WTC11 (cell line): ENCODE results near the gene AGFG2.

Experiments
- CREB1 ChIP-seq: sonication (generic); formaldehyde crosslinking; IDR thresholded peaks from 2 replicates; pipeline ENCODE4 v1.8.0; 2023; ENCODE audit warnings: mild to moderate bottlenecking, missing genetic modification reagents
- ESRRA ChIP-seq: sonication (generic); formaldehyde crosslinking; IDR thresholded peaks from 2 replicates; pipeline ENCODE4 v1.8.1; 2022; ENCODE audit warnings: mild to moderate bottlenecking, missing genetic modification reagents, borderline replicate concordance
- ETV6 ChIP-seq: sonication (generic); formaldehyde crosslinking; IDR thresholded peaks from 2 replicates; pipeline ENCODE4 v1.8.1; 2022; ENCODE audit warnings: mild to moderate bottlenecking, missing genetic modification reagents
- FOXP1 ChIP-seq: sonication (generic); formaldehyde crosslinking; IDR thresholded peaks from 2 replicates; pipeline ENCODE4 v1.8.0; 2022; ENCODE audit warnings: missing genetic modification reagents, mild to moderate bottlenecking, moderate library complexity, borderline replicate concordance
- PRRX2 ChIP-seq: fragments of 250-450 bp; sonication (Bioruptor Pico); IDR thresholded peaks from 2 replicates; pipeline ENCODE4 v1.8.0; 2021; ENCODE audit warnings: mild to moderate bottlenecking
- TCF7 ChIP-seq: sonication (generic); formaldehyde crosslinking; IDR thresholded peaks from 2 replicates; pipeline ENCODE4 v1.8.0; 2022; ENCODE audit warnings: mild to moderate bottlenecking, low read depth, missing genetic modification reagents, moderate library complexity
- ZNF121 ChIP-seq: sonication (generic); formaldehyde crosslinking; IDR thresholded peaks from 2 replicates; pipeline ENCODE4 v1.8.0; 2023; ENCODE audit warnings: missing genetic modification reagents
- TF ChIP-seq, protein P1 (sequence below): sonication (generic); formaldehyde crosslinking; IDR thresholded peaks from 2 replicates; pipeline ENCODE4 v1.8.1; 2022; ENCODE audit warnings: mild to moderate bottlenecking, missing genetic modification reagents, moderate library complexity, borderline replicate concordance
- TF ChIP-seq, protein P2 (sequence below): fragments of 200-600 bp; IDR thresholded peaks from 2 replicates; pipeline ENCODE4 v1.8.0; 2022; ENCODE audit warnings: antibody characterized with exemption
- TF ChIP-seq, protein P3 (sequence below): sonication (generic); formaldehyde crosslinking; conservative IDR thresholded peaks from 2 replicates; pipeline ENCODE4 v1.8.1; 2022; ENCODE audit warnings: mild to moderate bottlenecking, missing genetic modification reagents
- TF ChIP-seq, protein P4 (sequence below): sonication (generic); formaldehyde crosslinking; IDR thresholded peaks from 2 replicates; pipeline ENCODE4 v1.8.1; 2022; ENCODE audit warnings: low read depth, missing genetic modification reagents, borderline replicate concordance
- TF ChIP-seq, protein P5 (sequence below): sonication (generic); formaldehyde crosslinking; IDR thresholded peaks from 2 replicates; pipeline ENCODE4 v1.8.1; 2023; ENCODE audit warnings: mild to moderate bottlenecking, moderate library complexity, missing genetic modification reagents

DNA sequence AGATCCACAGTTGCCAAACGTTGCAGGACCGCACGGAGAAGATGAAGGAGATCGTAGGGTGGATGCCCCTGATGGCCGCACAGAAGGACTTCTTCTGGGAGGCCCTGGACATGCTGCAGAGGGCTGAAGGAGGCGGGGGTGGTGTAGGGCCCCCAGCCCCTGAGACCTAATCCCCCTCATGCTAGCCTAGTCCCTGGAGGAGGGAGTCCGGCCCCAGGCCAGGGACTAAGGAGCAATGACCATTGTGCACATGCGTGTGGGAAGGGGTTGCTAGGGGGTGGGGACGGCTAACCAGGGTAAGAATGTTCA, 61.7 kb downstream of the AGFG2 start:
- TF ChIP-seq ZNF121 (CRISPR knock-in tag) (no peak), ESRRA (no peak), FOXP1 (CRISPR knock-in tag) (no peak), PRRX2 (CRISPR knock-in tag) (no peak), TCF7 (no peak), CREB1 (CRISPR knock-in tag) (no peak), ETV6 (CRISPR knock-in tag) (no peak)
- TF ChIP-seq, protein P1, sequence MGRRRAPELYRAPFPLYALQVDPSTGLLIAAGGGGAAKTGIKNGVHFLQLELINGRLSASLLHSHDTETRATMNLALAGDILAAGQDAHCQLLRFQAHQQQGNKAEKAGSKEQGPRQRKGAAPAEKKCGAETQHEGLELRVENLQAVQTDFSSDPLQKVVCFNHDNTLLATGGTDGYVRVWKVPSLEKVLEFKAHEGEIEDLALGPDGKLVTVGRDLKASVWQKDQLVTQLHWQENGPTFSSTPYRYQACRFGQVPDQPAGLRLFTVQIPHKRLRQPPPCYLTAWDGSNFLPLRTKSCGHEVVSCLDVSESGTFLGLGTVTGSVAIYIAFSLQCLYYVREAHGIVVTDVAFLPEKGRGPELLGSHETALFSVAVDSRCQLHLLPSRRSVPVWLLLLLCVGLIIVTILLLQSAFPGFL, result no peak
- TF ChIP-seq, protein P2, sequence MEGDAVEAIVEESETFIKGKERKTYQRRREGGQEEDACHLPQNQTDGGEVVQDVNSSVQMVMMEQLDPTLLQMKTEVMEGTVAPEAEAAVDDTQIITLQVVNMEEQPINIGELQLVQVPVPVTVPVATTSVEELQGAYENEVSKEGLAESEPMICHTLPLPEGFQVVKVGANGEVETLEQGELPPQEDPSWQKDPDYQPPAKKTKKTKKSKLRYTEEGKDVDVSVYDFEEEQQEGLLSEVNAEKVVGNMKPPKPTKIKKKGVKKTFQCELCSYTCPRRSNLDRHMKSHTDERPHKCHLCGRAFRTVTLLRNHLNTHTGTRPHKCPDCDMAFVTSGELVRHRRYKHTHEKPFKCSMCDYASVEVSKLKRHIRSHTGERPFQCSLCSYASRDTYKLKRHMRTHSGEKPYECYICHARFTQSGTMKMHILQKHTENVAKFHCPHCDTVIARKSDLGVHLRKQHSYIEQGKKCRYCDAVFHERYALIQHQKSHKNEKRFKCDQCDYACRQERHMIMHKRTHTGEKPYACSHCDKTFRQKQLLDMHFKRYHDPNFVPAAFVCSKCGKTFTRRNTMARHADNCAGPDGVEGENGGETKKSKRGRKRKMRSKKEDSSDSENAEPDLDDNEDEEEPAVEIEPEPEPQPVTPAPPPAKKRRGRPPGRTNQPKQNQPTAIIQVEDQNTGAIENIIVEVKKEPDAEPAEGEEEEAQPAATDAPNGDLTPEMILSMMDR, result no peak
- TF ChIP-seq, protein P3, sequence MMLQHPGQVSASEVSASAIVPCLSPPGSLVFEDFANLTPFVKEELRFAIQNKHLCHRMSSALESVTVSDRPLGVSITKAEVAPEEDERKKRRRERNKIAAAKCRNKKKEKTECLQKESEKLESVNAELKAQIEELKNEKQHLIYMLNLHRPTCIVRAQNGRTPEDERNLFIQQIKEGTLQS (CRISPR knock-in tag), result no peak
- TF ChIP-seq, protein P4, sequence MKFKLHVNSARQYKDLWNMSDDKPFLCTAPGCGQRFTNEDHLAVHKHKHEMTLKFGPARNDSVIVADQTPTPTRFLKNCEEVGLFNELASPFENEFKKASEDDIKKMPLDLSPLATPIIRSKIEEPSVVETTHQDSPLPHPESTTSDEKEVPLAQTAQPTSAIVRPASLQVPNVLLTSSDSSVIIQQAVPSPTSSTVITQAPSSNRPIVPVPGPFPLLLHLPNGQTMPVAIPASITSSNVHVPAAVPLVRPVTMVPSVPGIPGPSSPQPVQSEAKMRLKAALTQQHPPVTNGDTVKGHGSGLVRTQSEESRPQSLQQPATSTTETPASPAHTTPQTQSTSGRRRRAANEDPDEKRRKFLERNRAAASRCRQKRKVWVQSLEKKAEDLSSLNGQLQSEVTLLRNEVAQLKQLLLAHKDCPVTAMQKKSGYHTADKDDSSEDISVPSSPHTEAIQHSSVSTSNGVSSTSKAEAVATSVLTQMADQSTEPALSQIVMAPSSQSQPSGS (CRISPR knock-in tag), result no peak
- TF ChIP-seq, protein P5, sequence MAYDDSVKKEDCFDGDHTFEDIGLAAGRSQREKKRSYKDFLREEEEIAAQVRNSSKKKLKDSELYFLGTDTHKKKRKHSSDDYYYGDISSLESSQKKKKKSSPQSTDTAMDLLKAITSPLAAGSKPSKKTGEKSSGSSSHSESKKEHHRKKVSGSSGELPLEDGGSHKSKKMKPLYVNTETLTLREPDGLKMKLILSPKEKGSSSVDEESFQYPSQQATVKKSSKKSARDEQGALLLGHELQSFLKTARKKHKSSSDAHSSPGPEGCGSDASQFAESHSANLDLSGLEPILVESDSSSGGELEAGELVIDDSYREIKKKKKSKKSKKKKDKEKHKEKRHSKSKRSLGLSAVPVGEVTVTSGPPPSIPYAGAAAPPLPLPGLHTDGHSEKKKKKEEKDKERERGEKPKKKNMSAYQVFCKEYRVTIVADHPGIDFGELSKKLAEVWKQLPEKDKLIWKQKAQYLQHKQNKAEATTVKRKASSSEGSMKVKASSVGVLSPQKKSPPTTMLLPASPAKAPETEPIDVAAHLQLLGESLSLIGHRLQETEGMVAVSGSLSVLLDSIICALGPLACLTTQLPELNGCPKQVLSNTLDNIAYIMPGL (CRISPR knock-in tag), result no peak
